Measurements from ENCODE around the gene APOBEC3G.

DNA sequence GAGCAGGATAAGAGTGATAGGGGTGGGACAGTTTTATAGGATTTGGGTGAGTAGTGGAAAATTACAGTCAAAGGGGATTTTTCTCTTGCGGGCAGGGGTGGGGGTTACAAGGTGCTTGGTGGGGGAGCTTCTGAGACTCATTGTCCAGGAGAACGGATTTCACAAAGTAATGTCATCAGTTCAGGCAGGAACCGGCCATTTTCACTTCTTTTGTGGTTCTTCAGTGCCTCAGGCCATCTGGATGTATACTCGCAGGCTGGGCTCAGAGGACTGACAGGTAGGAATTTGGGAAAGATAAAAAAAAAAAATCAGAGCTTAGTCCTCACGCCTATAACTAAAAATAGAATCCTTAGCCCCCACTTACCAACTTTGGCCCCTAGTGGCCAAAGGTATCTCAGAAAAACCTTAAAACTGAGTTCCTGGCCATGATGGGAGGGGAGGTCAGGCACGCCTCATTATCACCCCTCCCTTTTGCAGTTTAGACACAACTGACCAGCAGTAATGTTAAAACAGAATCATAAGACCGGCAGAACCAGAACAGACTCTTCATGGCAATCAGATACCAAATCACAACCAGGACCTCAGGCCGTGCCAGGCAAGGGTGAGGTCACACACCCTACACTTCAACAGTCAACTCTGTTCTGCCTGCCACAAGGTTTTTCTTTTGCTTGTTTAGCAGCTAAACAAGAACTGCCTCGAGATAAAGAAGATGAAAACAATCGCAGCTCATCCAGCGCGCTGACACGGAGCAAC lies 8.9 kb upstream of the APOBEC3G start:
- TF ChIP-seq, protein P1, sequence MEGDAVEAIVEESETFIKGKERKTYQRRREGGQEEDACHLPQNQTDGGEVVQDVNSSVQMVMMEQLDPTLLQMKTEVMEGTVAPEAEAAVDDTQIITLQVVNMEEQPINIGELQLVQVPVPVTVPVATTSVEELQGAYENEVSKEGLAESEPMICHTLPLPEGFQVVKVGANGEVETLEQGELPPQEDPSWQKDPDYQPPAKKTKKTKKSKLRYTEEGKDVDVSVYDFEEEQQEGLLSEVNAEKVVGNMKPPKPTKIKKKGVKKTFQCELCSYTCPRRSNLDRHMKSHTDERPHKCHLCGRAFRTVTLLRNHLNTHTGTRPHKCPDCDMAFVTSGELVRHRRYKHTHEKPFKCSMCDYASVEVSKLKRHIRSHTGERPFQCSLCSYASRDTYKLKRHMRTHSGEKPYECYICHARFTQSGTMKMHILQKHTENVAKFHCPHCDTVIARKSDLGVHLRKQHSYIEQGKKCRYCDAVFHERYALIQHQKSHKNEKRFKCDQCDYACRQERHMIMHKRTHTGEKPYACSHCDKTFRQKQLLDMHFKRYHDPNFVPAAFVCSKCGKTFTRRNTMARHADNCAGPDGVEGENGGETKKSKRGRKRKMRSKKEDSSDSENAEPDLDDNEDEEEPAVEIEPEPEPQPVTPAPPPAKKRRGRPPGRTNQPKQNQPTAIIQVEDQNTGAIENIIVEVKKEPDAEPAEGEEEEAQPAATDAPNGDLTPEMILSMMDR (IDR thresholded peaks at IDR 0.05; ENCODE audit: borderline replicate concordance, extremely low read depth, low read length, poor library complexity, severe bottlenecking), result no peak
- TF ChIP-seq EZH2 (IDR thresholded peaks at IDR 0.05; ENCODE audit: borderline replicate concordance, low read depth, low read length, severe bottlenecking), result no peak
